A172 (cell line): ENCODE data around the gene MRPS21. TPM values are rescaled to one million over a fixed set of nuclear protein-coding genes. Genes with fewer than 3 reads are reported as not detected.

ENCODE experiments used
- DNase-seq: peaks from one replicate; pipeline ENCODE4 v3.0.0-alpha.2; 2015; ENCODE audit warnings: low spot score
- total RNA-seq: library from RNA; depleted of rRNA; stranded (reverse); fragments of >200 nt; shearing (Covaris generic); gene quantifications from 2 replicates; pipeline ENCODE4 v1.2.3, GENCODE V29; 2014; rRNA removed

MRPS21 gene
- 42.3 and 60.1 TPM in 2 replicates for total RNA-seq

- peak; percentile 79 for DNase-seq
These were observed at the start of gene MRPS21 for GRCh38 chr1:150293433-150294253. TSS of gene MRPS21 (plus strand) at chr1:150293861. CDS start at chr1:150294367, 506 bp downstream.

- no peak for DNase-seq
These were observed 43.7 kb upstream of the MRPS21 start for GRCh38 chr1:150249936-150250335.

GRCh38 chr1:150256198-150256553 lies 37.5 kb upstream of the MRPS21 start:
- no peak for DNase-seq

GRCh38 chr1:150256554-150257341 lies 36.9 kb upstream of the MRPS21 start:
- DNase-seq, result no peak

- no peak for DNase-seq
These were observed 35.8 kb upstream of the MRPS21 start, which contains the start of gene CA14 for GRCh38 chr1:150257624-150258585. TSS of gene CA14 (plus strand) at chr1:150257774. CDS start at chr1:150258129, 355 bp downstream.

GRCh38 chr1:150259217-150259616 lies 34.4 kb upstream of the MRPS21 start:
- DNase-seq, result no peak

GRCh38 chr1:150259758-150260669 lies 33.6 kb upstream of the MRPS21 start:
- DNase-seq, result no peak

GRCh38 chr1:150261367-150261766 lies 32.3 kb upstream of the MRPS21 start:
- no peak for DNase-seq

- DNase-seq, result no peak
These were observed 31.0 kb upstream of the MRPS21 start for GRCh38 chr1:150262388-150263320.

- DNase-seq, result no peak
These were observed 30.1 kb upstream of the MRPS21 start for GRCh38 chr1:150263549-150263948.

GRCh38 chr1:150267896-150268295 lies 25.8 kb upstream of the MRPS21 start:
- DNase-seq, result no peak

GRCh38 chr1:150268340-150268704 lies 25.3 kb upstream of the MRPS21 start:
- DNase-seq, result peak; percentile 44

GRCh38 chr1:150268705-150269403 lies 24.8 kb upstream of the MRPS21 start, which contains the start of gene APH1A:
TSS of gene APH1A (minus strand) at chr1:150269016. CDS start at chr1:150268810, 206 bp downstream.
- peak; percentile 98 for DNase-seq

- no peak for DNase-seq
These were observed 24.2 kb upstream of the MRPS21 start for GRCh38 chr1:150269451-150269850.

- no peak for DNase-seq
These were observed 22.2 kb upstream of the MRPS21 start for GRCh38 chr1:150271291-150271959.

- DNase-seq, result no peak
These were observed 20.4 kb upstream of the MRPS21 start for GRCh38 chr1:150273311-150273710.

- no peak for DNase-seq
These were observed 13.4 kb upstream of the MRPS21 start for GRCh38 chr1:150280138-150280707.
